Measurements from ENCODE around the gene UPF2.

DNA sequence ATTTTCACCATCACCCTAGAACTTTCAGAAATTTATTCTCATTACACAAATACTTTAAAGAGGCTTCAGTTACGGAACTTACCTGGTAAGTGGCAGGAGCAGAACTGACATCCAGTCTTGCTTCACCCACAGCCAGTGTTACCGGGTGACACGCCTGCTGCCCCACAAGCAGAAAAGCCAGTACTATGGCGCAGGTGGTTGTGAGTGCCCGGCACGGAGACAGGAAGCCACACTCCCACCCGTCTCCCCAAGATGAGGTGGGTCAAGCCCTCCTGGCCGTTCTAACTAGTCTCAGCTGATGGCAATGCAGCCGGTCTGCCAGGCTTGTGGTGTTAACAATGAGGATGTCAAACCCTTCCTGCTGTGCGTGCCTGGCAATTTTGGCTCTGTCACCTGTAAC lies 132.5 kb downstream of the UPF2 start:
- TF ChIP-seq, protein P1, sequence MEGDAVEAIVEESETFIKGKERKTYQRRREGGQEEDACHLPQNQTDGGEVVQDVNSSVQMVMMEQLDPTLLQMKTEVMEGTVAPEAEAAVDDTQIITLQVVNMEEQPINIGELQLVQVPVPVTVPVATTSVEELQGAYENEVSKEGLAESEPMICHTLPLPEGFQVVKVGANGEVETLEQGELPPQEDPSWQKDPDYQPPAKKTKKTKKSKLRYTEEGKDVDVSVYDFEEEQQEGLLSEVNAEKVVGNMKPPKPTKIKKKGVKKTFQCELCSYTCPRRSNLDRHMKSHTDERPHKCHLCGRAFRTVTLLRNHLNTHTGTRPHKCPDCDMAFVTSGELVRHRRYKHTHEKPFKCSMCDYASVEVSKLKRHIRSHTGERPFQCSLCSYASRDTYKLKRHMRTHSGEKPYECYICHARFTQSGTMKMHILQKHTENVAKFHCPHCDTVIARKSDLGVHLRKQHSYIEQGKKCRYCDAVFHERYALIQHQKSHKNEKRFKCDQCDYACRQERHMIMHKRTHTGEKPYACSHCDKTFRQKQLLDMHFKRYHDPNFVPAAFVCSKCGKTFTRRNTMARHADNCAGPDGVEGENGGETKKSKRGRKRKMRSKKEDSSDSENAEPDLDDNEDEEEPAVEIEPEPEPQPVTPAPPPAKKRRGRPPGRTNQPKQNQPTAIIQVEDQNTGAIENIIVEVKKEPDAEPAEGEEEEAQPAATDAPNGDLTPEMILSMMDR (IDR thresholded peaks at IDR 0.05): no peak
- TF ChIP-seq POLR2A (IDR thresholded peaks at IDR 0.05): no peak
